ENCODE data around the gene MREG.

- TF ChIP-seq POLR2AphosphoS5 (IDR thresholded peaks at IDR 0.05; ENCODE audit: low read depth, low read length), result no peak
- TF ChIP-seq, protein P1, sequence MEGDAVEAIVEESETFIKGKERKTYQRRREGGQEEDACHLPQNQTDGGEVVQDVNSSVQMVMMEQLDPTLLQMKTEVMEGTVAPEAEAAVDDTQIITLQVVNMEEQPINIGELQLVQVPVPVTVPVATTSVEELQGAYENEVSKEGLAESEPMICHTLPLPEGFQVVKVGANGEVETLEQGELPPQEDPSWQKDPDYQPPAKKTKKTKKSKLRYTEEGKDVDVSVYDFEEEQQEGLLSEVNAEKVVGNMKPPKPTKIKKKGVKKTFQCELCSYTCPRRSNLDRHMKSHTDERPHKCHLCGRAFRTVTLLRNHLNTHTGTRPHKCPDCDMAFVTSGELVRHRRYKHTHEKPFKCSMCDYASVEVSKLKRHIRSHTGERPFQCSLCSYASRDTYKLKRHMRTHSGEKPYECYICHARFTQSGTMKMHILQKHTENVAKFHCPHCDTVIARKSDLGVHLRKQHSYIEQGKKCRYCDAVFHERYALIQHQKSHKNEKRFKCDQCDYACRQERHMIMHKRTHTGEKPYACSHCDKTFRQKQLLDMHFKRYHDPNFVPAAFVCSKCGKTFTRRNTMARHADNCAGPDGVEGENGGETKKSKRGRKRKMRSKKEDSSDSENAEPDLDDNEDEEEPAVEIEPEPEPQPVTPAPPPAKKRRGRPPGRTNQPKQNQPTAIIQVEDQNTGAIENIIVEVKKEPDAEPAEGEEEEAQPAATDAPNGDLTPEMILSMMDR (IDR thresholded peaks at IDR 0.05 in 2 of 3, conservative IDR thresholded peaks at IDR 0.05 in 1 of 3; ENCODE audit: borderline replicate concordance in 1 of 3, insufficient read depth in 1 of 3, low read depth in 2 of 3, low read length in 2 of 3), result no peak
- no peak for TF ChIP-seq EZH2phosphoT487 (IDR thresholded peaks at IDR 0.05; ENCODE audit: borderline replicate concordance)
- TF ChIP-seq SRF (IDR thresholded peaks at IDR 0.05; ENCODE audit: low read depth), result no peak
- TF ChIP-seq EGR1 (IDR thresholded peaks at IDR 0.05; ENCODE audit: low read depth), result no peak
- TF ChIP-seq TCF7L2 (IDR thresholded peaks at IDR 0.05; ENCODE audit: borderline replicate concordance, extremely low read depth, insufficient read depth, insufficient read length), result no peak
- no peak for TF ChIP-seq POLR2A (IDR thresholded peaks at IDR 0.05; ENCODE audit: borderline replicate concordance, extremely low read depth, insufficient read depth, insufficient read length)
- no peak for TF ChIP-seq YY1 (IDR thresholded peaks at IDR 0.05; ENCODE audit: extremely low read depth, insufficient replicate concordance, low read depth, low read length)
- no peak for TF ChIP-seq EZH2 (IDR thresholded peaks at IDR 0.05)
- no peak for TF ChIP-seq FOSL1 (IDR thresholded peaks at IDR 0.05; ENCODE audit: low read depth)
- no peak for TF ChIP-seq ZBTB33 (IDR thresholded peaks at IDR 0.05; ENCODE audit: extremely low read depth, insufficient replicate concordance, low read length)
- TF ChIP-seq REST (IDR thresholded peaks at IDR 0.05; ENCODE audit: low read depth), result no peak
Observed at GRCh38 chr2:215928086-215928485, 85.3 kb downstream of the MREG start.

All from HCT116 (cell line).